Ishikawa (cell line): Measurements from ENCODE around the gene CBLB.

Experiments
- TAF1 ChIP-seq: IDR thresholded peaks from 2 replicates; pipeline ENCODE4 v1.6.1; 2012; ENCODE audit warnings: low read depth, mild to moderate bottlenecking
- TCF12 ChIP-seq: IDR thresholded peaks from 2 replicates; pipeline ENCODE4 v1.6.1; 2012; ENCODE audit warnings: low read depth

DNA sequence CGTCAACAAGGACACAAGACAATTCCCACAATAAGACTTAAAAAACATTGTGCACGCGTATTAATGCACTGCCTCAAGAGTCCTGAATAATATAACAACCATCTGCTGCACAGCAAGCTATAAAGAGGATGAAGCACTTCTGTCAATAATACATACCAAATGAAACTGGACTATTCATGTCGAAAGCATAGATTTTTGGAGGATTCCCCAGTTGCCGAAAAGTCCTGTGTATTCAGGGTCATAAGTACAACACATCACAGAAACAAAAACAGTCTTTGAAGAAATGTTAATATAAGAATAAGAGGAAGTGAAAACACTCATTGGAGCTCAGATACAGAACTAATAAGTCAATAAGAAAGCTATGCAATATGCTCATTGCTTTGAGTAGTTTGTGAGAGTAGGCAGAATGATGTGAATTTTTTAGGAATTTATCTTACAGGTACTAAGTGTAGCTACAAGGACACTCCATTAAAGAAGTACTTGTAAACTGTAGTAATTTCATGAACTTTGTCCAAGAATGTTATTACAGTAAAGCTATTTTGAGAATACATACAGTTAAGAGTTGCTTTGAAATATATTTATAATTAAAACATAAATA lies 31.6 kb downstream of the CBLB start:
- TF ChIP-seq TAF1 (no peak), TCF12 (no peak)
